IPS-11a (cell line): Measurements from ENCODE around the gene ADGRD1.

Source experiments
- H3K4me3 ChIP-seq: one replicate; pipeline ENCODE4 v1.5.1; 2013; ENCODE audit warnings: low read depth, low read length, control low read depth

The ADGRD1 gene

GRCh38 chr12:131004166-131004565, 50.5 kb downstream of the ADGRD1 start:
- H3K4me3 ChIP-seq, result no peak overlapping the region

DNA sequence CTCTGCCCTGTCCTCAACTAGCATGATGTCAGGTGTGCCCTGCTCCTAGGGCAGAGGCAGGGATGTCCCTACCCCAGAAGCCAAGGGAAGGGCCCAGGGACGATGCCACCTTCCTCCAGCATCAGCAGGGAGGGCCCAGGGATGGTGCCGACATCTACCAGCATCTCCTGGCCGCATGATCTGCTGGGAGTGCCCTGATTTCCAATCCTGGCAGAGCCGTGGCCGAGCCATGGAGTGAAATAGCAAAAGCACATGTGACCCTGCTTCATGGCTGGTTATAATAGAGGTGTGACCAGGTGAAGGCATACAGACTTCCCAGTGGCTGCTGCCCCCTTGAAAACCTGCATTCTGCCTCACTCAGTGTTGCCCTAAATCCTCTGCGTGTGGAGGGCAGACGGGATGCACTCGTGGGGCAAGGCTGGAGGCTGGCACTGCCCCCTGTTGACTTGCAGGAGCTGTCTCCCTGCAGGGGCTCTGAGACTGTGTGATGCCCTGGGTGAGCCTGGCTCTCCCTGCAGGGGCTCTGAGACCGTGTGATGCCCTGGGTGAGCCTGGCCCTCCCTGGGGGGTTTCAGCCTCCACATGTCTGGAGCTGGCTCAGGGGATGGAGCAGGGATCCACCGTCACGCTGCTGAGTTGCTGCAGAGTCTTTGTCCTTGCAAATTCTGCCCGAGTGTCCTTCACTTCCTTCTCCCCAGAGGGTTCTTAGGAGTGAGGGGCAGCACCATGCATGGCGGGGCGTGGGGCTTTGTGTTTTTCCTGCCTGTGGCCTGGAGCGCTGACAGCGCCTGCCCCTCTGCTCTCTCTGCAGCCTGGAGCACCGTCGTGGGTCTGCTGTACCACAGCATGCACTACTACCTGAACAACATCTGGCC, 51.7 kb downstream of the ADGRD1 start:
- no peak overlapping the region for H3K4me3 ChIP-seq

DNA sequence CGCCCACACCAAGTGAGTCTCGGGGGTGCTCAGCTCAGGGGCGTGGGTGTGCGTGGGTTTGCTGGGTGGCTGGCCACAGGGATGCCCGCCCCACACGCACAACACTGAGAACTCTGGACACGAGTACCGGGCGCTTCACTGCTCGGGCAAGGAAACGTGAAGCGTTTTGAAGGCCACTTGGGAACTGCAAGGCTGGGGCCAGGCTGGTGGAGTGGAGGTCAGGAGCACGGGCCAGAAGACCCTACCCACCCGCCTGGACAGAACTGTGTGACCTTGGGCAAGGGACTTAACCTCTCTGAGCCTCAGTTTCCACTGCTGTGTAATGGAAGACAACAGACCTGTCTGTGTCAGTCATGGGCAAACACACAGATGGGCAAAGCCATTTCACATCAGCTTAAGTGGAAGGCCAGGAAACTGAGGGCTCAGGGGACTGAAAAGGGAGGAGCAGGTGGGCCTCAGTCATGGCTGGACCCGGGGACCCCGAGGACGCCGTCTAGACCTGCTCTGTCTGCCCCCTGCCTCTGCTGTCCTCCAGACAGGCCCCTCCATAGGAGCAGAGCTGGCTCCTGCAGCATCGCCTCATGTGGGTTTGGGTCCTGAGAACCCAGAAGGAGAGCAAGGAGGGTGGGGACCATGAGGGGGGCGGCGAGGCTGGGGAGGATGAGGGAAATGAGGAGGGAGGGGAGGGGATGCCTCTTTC, 52.5 kb downstream of the ADGRD1 start:
- no peak overlapping the region for H3K4me3 ChIP-seq

- H3K4me3 ChIP-seq, result no peak overlapping the region
Observed at GRCh38 chr12:131007031-131007739, 53.5 kb downstream of the ADGRD1 start.

DNA sequence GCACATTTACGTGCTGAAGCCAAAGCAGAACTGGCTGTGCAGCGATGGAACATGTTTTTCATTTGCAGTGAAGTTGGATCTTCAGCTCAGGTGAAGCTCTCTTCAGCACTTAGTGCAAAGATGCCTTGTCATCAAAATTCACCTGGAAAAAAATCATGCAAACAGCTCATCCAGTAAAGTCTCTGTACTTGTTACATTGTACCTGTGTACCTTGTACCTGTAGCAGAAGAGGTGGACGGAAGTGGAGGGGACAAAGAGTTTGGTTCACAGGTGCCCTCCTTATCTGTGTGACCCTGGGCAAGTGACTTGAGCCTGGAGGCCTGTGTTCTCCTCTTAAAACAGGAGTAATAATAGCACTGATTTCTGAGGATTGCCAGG, 54.0 kb downstream of the ADGRD1 start:
- no peak overlapping the region for H3K4me3 ChIP-seq

- H3K4me3 ChIP-seq, result no peak overlapping the region
Observed at GRCh38 chr12:131008131-131008912, 54.6 kb downstream of the ADGRD1 start.

GRCh38 chr12:131008913-131009270, 55.2 kb downstream of the ADGRD1 start:
- no peak overlapping the region for H3K4me3 ChIP-seq

- H3K4me3 ChIP-seq, result no peak overlapping the region
Observed at GRCh38 chr12:131009595-131010395, 56.1 kb downstream of the ADGRD1 start.

GRCh38 chr12:131010396-131011131, 56.9 kb downstream of the ADGRD1 start:
- H3K4me3 ChIP-seq, result no peak overlapping the region

- H3K4me3 ChIP-seq, result no peak overlapping the region
Observed at GRCh38 chr12:131011165-131012079, 57.7 kb downstream of the ADGRD1 start.

GRCh38 chr12:131012279-131013069, 58.8 kb downstream of the ADGRD1 start:
- no peak overlapping the region for H3K4me3 ChIP-seq

DNA sequence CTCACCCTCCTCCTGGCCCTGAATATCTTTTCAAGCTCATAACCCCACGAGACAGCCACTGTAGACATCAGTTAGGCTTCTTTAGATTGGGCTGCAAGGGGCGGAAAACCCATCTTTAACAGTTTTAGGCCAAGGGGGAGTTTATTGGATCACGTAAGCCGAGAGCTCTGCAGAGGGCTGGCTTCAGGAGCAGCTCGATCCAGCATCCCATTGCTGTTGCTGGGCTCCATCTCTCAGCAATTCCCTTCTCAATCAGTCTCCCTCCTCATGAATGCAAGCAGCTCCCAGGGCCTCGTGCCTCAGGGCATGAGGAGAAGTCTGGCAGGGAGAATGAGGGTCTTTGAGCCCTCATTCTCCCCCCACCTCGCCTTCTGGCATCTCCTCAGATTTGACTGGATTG, 59.4 kb downstream of the ADGRD1 start:
- no peak overlapping the region for H3K4me3 ChIP-seq

GRCh38 chr12:131014343-131014742, 60.6 kb downstream of the ADGRD1 start:
- H3K4me3 ChIP-seq, result no peak overlapping the region

- H3K4me3 ChIP-seq, result no peak overlapping the region
Observed at GRCh38 chr12:131015581-131016337, 62.1 kb downstream of the ADGRD1 start.

- no peak overlapping the region for H3K4me3 ChIP-seq
Observed at GRCh38 chr12:131017477-131017991, 63.8 kb downstream of the ADGRD1 start.

GRCh38 chr12:131018019-131018620, 64.4 kb downstream of the ADGRD1 start:
- no peak overlapping the region for H3K4me3 ChIP-seq
